ENCODE results near the gene FAM13C.

The FAM13C gene

GRCh38 chr10:59360605-59361405, 1.5 kb downstream of the FAM13C start:
- no peak for DNase-seq

- DNase-seq: no peak
These were observed 3.8 kb downstream of the FAM13C start for GRCh38 chr10:59358576-59358975.

- no peak for DNase-seq
These were observed 7.9 kb downstream of the FAM13C start for GRCh38 chr10:59354434-59354833.

- no peak for DNase-seq
These were observed 11.8 kb downstream of the FAM13C start for GRCh38 chr10:59350558-59350957.

- no peak for DNase-seq
These were observed 16.0 kb downstream of the FAM13C start for GRCh38 chr10:59346321-59346720.

GRCh38 chr10:59342723-59343122, 19.6 kb downstream of the FAM13C start:
- no peak for DNase-seq

- DNase-seq: no peak
These were observed 20.3 kb downstream of the FAM13C start for GRCh38 chr10:59342000-59342399.

GRCh38 chr10:59340285-59340684, 22.1 kb downstream of the FAM13C start:
- no peak for DNase-seq

GRCh38 chr10:59339351-59339750, 23.0 kb downstream of the FAM13C start:
- DNase-seq: no peak

GRCh38 chr10:59337201-59337652, 25.1 kb downstream of the FAM13C start:
- no peak for DNase-seq

- no peak for DNase-seq
These were observed 25.7 kb downstream of the FAM13C start for GRCh38 chr10:59336632-59337031.

- no peak for DNase-seq
These were observed 26.9 kb downstream of the FAM13C start for GRCh38 chr10:59335497-59335896.

GRCh38 chr10:59333701-59334100, 28.6 kb downstream of the FAM13C start:
- no peak for DNase-seq

- no peak for DNase-seq
These were observed 29.8 kb downstream of the FAM13C start for GRCh38 chr10:59332581-59332980.

GRCh38 chr10:59331661-59332060, 30.7 kb downstream of the FAM13C start:
- no peak for DNase-seq

- no peak for DNase-seq
These were observed 37.2 kb downstream of the FAM13C start for GRCh38 chr10:59325116-59325515.

- DNase-seq: no peak
These were observed 37.8 kb downstream of the FAM13C start for GRCh38 chr10:59324597-59324996.

GRCh38 chr10:59323831-59324401, 38.4 kb downstream of the FAM13C start:
- DNase-seq: no peak

GRCh38 chr10:59323036-59323459, 39.3 kb downstream of the FAM13C start:
- no peak for DNase-seq

- no peak for DNase-seq
These were observed 40.2 kb downstream of the FAM13C start for GRCh38 chr10:59322131-59322530.

GRCh38 chr10:59320355-59320754, 42.0 kb downstream of the FAM13C start:
- no peak for DNase-seq

GRCh38 chr10:59319854-59320253, 42.5 kb downstream of the FAM13C start:
- no peak for DNase-seq

GRCh38 chr10:59317066-59317465, 45.3 kb downstream of the FAM13C start:
- no peak for DNase-seq

- DNase-seq: no peak
These were observed 46.9 kb downstream of the FAM13C start for GRCh38 chr10:59315465-59315864.

- DNase-seq: no peak
These were observed 48.1 kb downstream of the FAM13C start for GRCh38 chr10:59314268-59314667.
